Measurements from ENCODE around the gene XPO4.

GRCh38 chr13:20882206-20882605, 20.3 kb downstream of the XPO4 start:
- TF ChIP-seq CTCF (IDR thresholded peaks at IDR 0.05) (no peak), POLR2A (IDR thresholded peaks at IDR 0.05) (no peak), POLR2AphosphoS5 (IDR thresholded peaks at IDR 0.05) (no peak), EP300 (IDR thresholded peaks at IDR 0.05; ENCODE audit: low read depth) (no peak)
